Transverse colon (tissue), 4 donors: Measurements from ENCODE around the gene TBC1D17. TPM values are rescaled to one million over a fixed set of nuclear protein-coding genes. Genes with fewer than 3 reads are reported as not detected.

Experiments
- DNase-seq: peaks from one replicate; pipeline ENCODE4 v3.0.0-alpha.2; 2019
- H3K27ac ChIP-seq, 4 donors: fragments of 200-600 bp; sonication (generic); 2 replicates each; pipeline ENCODE4 v1.5.1; 2016 to 2018; ENCODE audit warnings: inconsistent platforms in 4 of 4
- H3K27me3 ChIP-seq: fragments of 200-600 bp; sonication (generic); 2 replicates; pipeline ENCODE4 v1.5.1; 2017; ENCODE audit warnings: inconsistent platforms
- H3K36me3 ChIP-seq, 4 donors: fragments of 200-600 bp; sonication (generic); 2 replicates each; pipeline ENCODE4 v1.5.1; 2017 to 2019; ENCODE audit warnings: inconsistent platforms in 4 of 4
- H3K4me1 ChIP-seq, 4 donors: fragments of 200-600 bp; sonication (generic); 2 replicates each; pipeline ENCODE4 v1.5.1; 2017 to 2020; ENCODE audit warnings: inconsistent platforms in 4 of 4
- H3K4me3 ChIP-seq, 4 donors: fragments of 200-600 bp; sonication (generic); 1 replicate in 1 of 4; 2 replicates in 3 of 4; pipeline versions ENCODE4 v1.5.1 to v1.6.1; 2017 to 2019; ENCODE audit warnings: inconsistent platforms in 4 of 4
- H3K9me3 ChIP-seq, 2 donors: fragments of 200-600 bp; sonication (generic); 2 replicates each; pipeline ENCODE4 v1.5.1; 2017 to 2019; ENCODE audit warnings: inconsistent platforms in 2 of 2
- CTCF ChIP-seq, 5 experiments: fragments of 200-600 bp in 3 of 5; fragments of 450-650 bp in 2 of 5; sonication (generic) in 3 of 5; IDR thresholded peaks; 1 replicate in 2 of 5; 2 replicates in 3 of 5; pipeline ENCODE4 v1.5.1; 2016 to 2017; ENCODE audit warnings: antibody characterized with exemption in 5 of 5, inconsistent platforms in 3 of 5, mild to moderate bottlenecking in 2 of 5, moderate library complexity in 1 of 5
- EP300 ChIP-seq: sonication (generic); formaldehyde crosslinking; IDR thresholded peaks from one replicate; pipeline ENCODE4 v1.6.1; 2017; ENCODE audit warnings: antibody characterized with exemption, low read depth
- POLR2A ChIP-seq: fragments of 450-650 bp; IDR thresholded peaks from one replicate; pipeline ENCODE4 v1.6.1; 2016; ENCODE audit warnings: antibody characterized with exemption, mild to moderate bottlenecking, moderate library complexity
- POLR2AphosphoS5 ChIP-seq, 3 donors: sonication (generic); formaldehyde crosslinking; IDR thresholded peaks; one replicate each; pipeline ENCODE4 v1.6.1; 2016; ENCODE audit warnings: antibody characterized with exemption in 3 of 3
- WGBS, 2 donors: methylation state at CpG; one replicate each; pipeline ENCODE4 v1.1.5; 2018; ENCODE audit warnings: low coverage in 1 of 2; 5-methylcytosine and 5-hydroxymethylcytosine counted together
- in situ Hi-C, 4 donors: fragments of 200-750 bp; cut with MboI; loops; one replicate each; pipeline versions ENCODE4 v1.15.0 to v1.15.1; 2017; ENCODE audit warnings: low sequenced_read_pairs in 3 of 4, low pct_ligation_motif_present in 1 of 4, low pct_unique_long_range_greater_than_20kb in 1 of 4
- intact Hi-C: fragments of 100-400 bp; cut with DNase I; formaldehyde crosslinking; loops from one replicate; pipeline ENCODE4 v1.15.1; 2023; ENCODE audit warnings: low total_unique reads
- total RNA-seq, 4 donors: library from RNA; depleted of rRNA; stranded (reverse); fragments of >200 nt; gene quantifications; one replicate each; pipeline ENCODE4 v1.1.0, GENCODE V29; 2016

Gene TBC1D17
- total RNA-seq, 4 donors from 2014 or later, result 26.4 to 80.8 (median 47.9) TPM

- H3K27ac ChIP-seq, result no peak overlapping the region
- no peaks in the 10 kb centered on the region for H3K27me3 ChIP-seq
- no peaks in the 10 kb centered on the region for H3K9me3 ChIP-seq
- peaks cover 0 to 28% (median 9%) of the 10 kb centered on the region in 4 donors for H3K36me3 ChIP-seq
- intact Hi-C loops, result no loop called here
- TF ChIP-seq POLR2AphosphoS5 (IDR thresholded peaks at IDR 0.05), result no peak
- no peak for TF ChIP-seq CTCF (IDR thresholded peaks at IDR 0.05)
- no peak for TF ChIP-seq EP300
- TF ChIP-seq POLR2A, result no peak
- H3K4me3 ChIP-seq, result no peak overlapping the region
- WGBS, 2 donors, result 95 to 98% methylated on average over 4 to 16 of the region's 20 CpGs
- DNase-seq, result no peak
- no peaks in the 10 kb centered on the region for H3K4me1 ChIP-seq
- in situ Hi-C loops, result no loop called here
Observed at GRCh38 chr19:49836176-49837008, 41.1 kb upstream of the TBC1D17 start.

GRCh38 chr19:49837009-49837310, 40.5 kb upstream of the TBC1D17 start:
- Histone ChIP-seq H3K4me1 (no peaks in the 10 kb centered on the region), H3K4me3 (no peak overlapping the region), H3K9me3 (no peaks in the 10 kb centered on the region), H3K27ac (no peak overlapping the region), H3K36me3 (peaks cover 0 to 23% (median 7%) of the 10 kb centered on the region in 4 donors), H3K27me3 (no peaks in the 10 kb centered on the region)
- 96 to 100% methylated on average over 1 to 5 of the region's 5 CpGs for WGBS, 2 donors
- intact Hi-C loops (no loop called here), in situ Hi-C loops (no loop called here)
- no peak for DNase-seq
- TF ChIP-seq POLR2AphosphoS5 (IDR thresholded peaks at IDR 0.05), result no peak
- TF ChIP-seq CTCF (IDR thresholded peaks at IDR 0.05), result no peak
- no peak for TF ChIP-seq POLR2A
- TF ChIP-seq EP300, result no peak

DNA sequence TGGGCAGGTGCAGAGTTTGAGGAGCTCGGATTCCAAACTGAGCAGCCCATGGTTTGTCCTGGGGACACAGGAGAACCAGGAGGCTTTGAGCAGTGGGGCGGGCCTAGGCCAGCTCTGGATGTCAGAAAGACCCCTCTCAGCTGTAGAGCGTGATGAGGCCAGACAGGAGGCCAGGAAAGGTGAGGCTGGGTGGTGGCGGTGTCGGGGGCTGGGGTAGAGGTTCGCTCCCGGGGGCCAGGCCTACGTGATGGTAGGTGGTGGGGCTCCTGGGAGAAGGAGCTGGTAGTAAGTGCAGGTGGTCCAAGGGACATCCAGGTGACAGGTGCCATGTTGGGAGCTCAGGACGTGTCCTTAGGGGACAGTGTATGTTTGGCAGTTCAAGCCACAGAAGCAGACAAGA, 40.1 kb upstream of the TBC1D17 start:
- in situ Hi-C loops, result no loop called here
- WGBS, 2 donors, result 96% methylated on average over 9 of the region's 9 CpGs; no CpG with 5 or more reads in 1 of the 2 donors
- Histone ChIP-seq H3K9me3 (no peaks in the 10 kb centered on the region), H3K27ac (no peak overlapping the region), H3K4me3 (no peak overlapping the region), H3K4me1 (no peaks in the 10 kb centered on the region), H3K27me3 (no peaks in the 10 kb centered on the region), H3K36me3 (peaks cover 0 to 18% (median 7%) of the 10 kb centered on the region in 4 donors)
- intact Hi-C loops, result no loop called here
- TF ChIP-seq POLR2AphosphoS5 (IDR thresholded peaks at IDR 0.05) (no peak), EP300 (no peak), POLR2A (no peak), CTCF (IDR thresholded peaks at IDR 0.05) (no peak)
- no peak for DNase-seq

- 84 to 90% methylated on average over 8 to 18 of the region's 18 CpGs for WGBS, 2 donors
- DNase-seq, result no peak
- intact Hi-C loops (no loop called here), in situ Hi-C loops (no loop called here)
- Histone ChIP-seq H3K27ac (peak overlapping the region in 2 of 4 donors; percentile 24 to 43), H3K4me3 (no peak overlapping the region), H3K9me3 (no peaks in the 10 kb centered on the region), H3K36me3 (peaks cover 0 to 13% (median 3%) of the 10 kb centered on the region in 4 donors), H3K27me3 (no peaks in the 10 kb centered on the region), H3K4me1 (no peaks in the 10 kb centered on the region)
- no peak for TF ChIP-seq CTCF (IDR thresholded peaks at IDR 0.05)
- no peak for TF ChIP-seq POLR2AphosphoS5 (IDR thresholded peaks at IDR 0.05)
- TF ChIP-seq EP300, result no peak
- TF ChIP-seq POLR2A, result no peak
Observed at GRCh38 chr19:49838885-49839588, 38.5 kb upstream of the TBC1D17 start.
